NCI-H2227 treated with DMSO at 0.1 percent for 48 hours (cell line): ENCODE results near the gene C1QTNF12.

Experiments used
- DNase-seq: peaks from one replicate; lab custom pipeline; 2025; lab: John Stamatoyannopoulos, UW

Gene C1QTNF12

GRCh38 chr1:1281533-1282321, 35.2 kb upstream of the C1QTNF12 start:
- no peak for DNase-seq

- DNase-seq, result no peak
Measured at GRCh38 chr1:1280782-1281481, 34.4 kb upstream of the C1QTNF12 start.

GRCh38 chr1:1279028-1279427, 32.5 kb upstream of the C1QTNF12 start:
- DNase-seq, result no peak

- DNase-seq, result no peak
Measured at GRCh38 chr1:1278620-1279019, 32.1 kb upstream of the C1QTNF12 start.

- DNase-seq, result no peak
Measured at GRCh38 chr1:1275836-1276235, 29.3 kb upstream of the C1QTNF12 start.

GRCh38 chr1:1274931-1275431, 28.5 kb upstream of the C1QTNF12 start:
- DNase-seq, result no peak

GRCh38 chr1:1274299-1274930, 27.9 kb upstream of the C1QTNF12 start:
- no peak for DNase-seq

GRCh38 chr1:1273512-1274298, 27.2 kb upstream of the C1QTNF12 start, which contains the start of gene UBE2J2:
TSS of gene UBE2J2 (minus strand) at chr1:1273854. CDS start at chr1:1267992, 5,862 bp downstream.
- DNase-seq, result peak; percentile 83

GRCh38 chr1:1273209-1273511, 26.6 kb upstream of the C1QTNF12 start:
- DNase-seq, result no peak

- no peak for DNase-seq
Measured at GRCh38 chr1:1272341-1273208, 26.1 kb upstream of the C1QTNF12 start.

- DNase-seq, result no peak
Measured at GRCh38 chr1:1270813-1271212, 24.3 kb upstream of the C1QTNF12 start.

GRCh38 chr1:1268284-1268682, 21.8 kb upstream of the C1QTNF12 start:
- no peak for DNase-seq

GRCh38 chr1:1267488-1268283, 21.2 kb upstream of the C1QTNF12 start:
- DNase-seq, result no peak

GRCh38 chr1:1264868-1265272, 18.3 kb upstream of the C1QTNF12 start:
- DNase-seq, result no peak

- DNase-seq, result no peak
Measured at GRCh38 chr1:1264026-1264425, 17.5 kb upstream of the C1QTNF12 start.

GRCh38 chr1:1262758-1263157, 16.2 kb upstream of the C1QTNF12 start:
- DNase-seq, result no peak

- DNase-seq, result no peak
Measured at GRCh38 chr1:1262071-1262470, 15.5 kb upstream of the C1QTNF12 start.

- DNase-seq, result no peak
Measured at GRCh38 chr1:1260843-1261560, 14.5 kb upstream of the C1QTNF12 start.

- no peak for DNase-seq
Measured at GRCh38 chr1:1259951-1260600, 13.6 kb upstream of the C1QTNF12 start.
